Lung (tissue), 12 donors: ENCODE data around the gene VKORC1. TPM values are rescaled to one million over a fixed set of nuclear protein-coding genes. Genes with fewer than 3 reads are reported as not detected.

Source experiments
- ATAC-seq: fragments of 200-7000 bp; cut with Tn5 transposase; one replicate; pipeline ENCODE4 v1.9.1; 2020; ENCODE audit warnings: moderate number of reproducible peaks; ENCODE audit not compliant: insufficient read depth, low FRiP score
- DNase-seq, 3 donors: peaks; one replicate each; pipeline ENCODE4 v3.0.0-alpha.2; 2013 to 2017
- H3K27ac ChIP-seq, 2 donors: one replicate each; pipeline ENCODE4 v1.5.1; 2013; ENCODE audit warnings: mild to moderate bottlenecking in 2 of 2, moderate library complexity in 2 of 2, control low read depth in 1 of 2, inconsistent platforms in 1 of 2, low read depth in 1 of 2, low read length in 1 of 2
- H3K27me3 ChIP-seq, 3 donors: one replicate each; pipeline ENCODE4 v1.5.1; 2013; ENCODE audit warnings: low read length in 2 of 3; ENCODE audit not compliant: control insufficient read depth in 3 of 3, insufficient read depth in 3 of 3
- H3K36me3 ChIP-seq, 4 donors: one replicate each; pipeline ENCODE4 v1.5.1; 2013; ENCODE audit warnings: low read length in 4 of 4, mild to moderate bottlenecking in 1 of 4, moderate library complexity in 1 of 4; ENCODE audit not compliant: control insufficient read depth in 4 of 4, insufficient read depth in 4 of 4
- H3K4me1 ChIP-seq, 5 donors: one replicate each; pipeline ENCODE4 v1.5.1; 2013; ENCODE audit warnings: low read length in 5 of 5, mild to moderate bottlenecking in 2 of 5, moderate library complexity in 1 of 5; ENCODE audit not compliant: control insufficient read depth in 5 of 5, insufficient read depth in 5 of 5
- H3K4me3 ChIP-seq: one replicate; pipeline ENCODE4 v1.5.1; 2013; ENCODE audit warnings: mild to moderate bottlenecking, control low read depth, moderate library complexity
- H3K9ac ChIP-seq, 2 donors: one replicate each; pipeline ENCODE4 v1.5.1; 2013; ENCODE audit warnings: low read length in 2 of 2, control low read depth in 1 of 2; ENCODE audit not compliant: insufficient read depth in 1 of 2
- H3K9me3 ChIP-seq, 4 donors: one replicate each; pipeline ENCODE4 v1.5.1; 2013; ENCODE audit warnings: low read length in 3 of 4, mild to moderate bottlenecking in 1 of 4, moderate library complexity in 1 of 4; ENCODE audit not compliant: control insufficient read depth in 4 of 4, insufficient read depth in 3 of 4
- WGBS, 2 donors: extraction: QIAGEN DNeasy Blood & Tissue Kit; methylation state at CpG; one replicate each; pipeline ENCODE4 v1.1.7; 2013; 5-methylcytosine and 5-hydroxymethylcytosine counted together
- polyA plus RNA-seq, 2 donors: library from polyadenylated mRNA; stranded (reverse); fragments of 200-250 nt; gene quantifications; one replicate each; pipeline ENCODE4 v1.2.1, GENCODE V29; 2013
- total RNA-seq, 2 donors: library from RNA; depleted of rRNA in 1 of 2; stranded (reverse); fragments of >200 nt in 1 of 2; gene quantifications; one replicate each; pipeline ENCODE4 v1.2.1, GENCODE V29; 2014 to 2021
- TF ChIP-seq, protein P1 (sequence below): IDR thresholded peaks from 2 replicates; pipeline ENCODE4 v1.5.1; 2012; ENCODE audit warnings: mild to moderate bottlenecking; ENCODE audit errors: control extremely low read depth, extremely low read depth
- donor health status: control.
- donor health status: control.
- donor health status: Bipolar disorder and iron deficiency.
- donor health status: healthy.
- donor health status: DM: yes; HTN: yes; CAD: no.

The VKORC1 gene
- total and polyA plus RNA-seq, 4 donors: 49.4 to 118 (median 70.5) TPM

DNA sequence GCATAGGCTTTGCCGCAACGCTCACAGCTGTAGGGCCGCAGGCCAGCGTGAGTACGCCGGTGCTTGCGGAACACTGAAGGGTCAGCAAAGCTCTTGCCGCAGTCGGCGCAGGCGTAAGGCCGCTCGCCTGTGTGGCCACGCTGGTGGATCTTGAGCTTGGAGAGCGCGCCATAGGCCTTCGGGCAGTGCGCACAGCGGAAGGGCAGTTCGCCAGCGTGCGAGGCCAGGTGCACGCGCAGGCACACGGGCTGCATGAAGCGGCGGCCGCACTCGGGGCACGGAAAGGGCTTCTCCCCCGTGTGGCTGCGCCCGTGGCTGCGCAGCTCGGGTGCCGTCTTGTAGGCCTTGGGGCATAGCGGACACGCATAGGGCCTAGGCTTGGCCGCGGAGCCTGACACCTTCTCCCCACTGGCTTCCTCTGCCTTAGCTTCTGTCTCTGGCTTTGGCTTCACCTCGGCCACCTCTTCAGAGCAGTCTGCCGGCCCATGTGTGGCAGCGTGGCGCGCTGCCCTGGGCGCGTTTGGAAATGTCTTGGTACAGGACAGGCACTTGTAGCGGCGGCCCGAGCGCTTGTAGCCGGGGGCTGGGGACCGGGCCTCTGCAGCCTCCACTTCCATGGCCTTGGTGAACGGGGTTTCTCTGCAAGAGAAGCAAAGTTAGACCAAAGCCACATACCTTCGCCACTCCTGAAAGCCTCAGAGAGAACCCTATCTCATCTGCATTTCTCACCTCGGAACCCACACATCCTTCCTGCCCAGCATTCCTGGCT is 30.6 kb downstream of the VKORC1 start:
- DNase-seq (no peak), ATAC-seq (no peak)
- Histone ChIP-seq H3K9ac (no peak overlapping the region), H3K36me3 (peaks cover 0 to 24% (median 13%) of the 10 kb centered on the region in 4 donors), H3K4me3 (no peak overlapping the region), H3K27me3 (no peaks in the 10 kb centered on the region), H3K27ac (peak overlapping the region; percentile 60 to 77), H3K4me1 (peaks cover 0 to 13% (median 0%) of the 10 kb centered on the region in 5 donors), H3K9me3 (peaks cover 0 to 4% (median 0%) of the 10 kb centered on the region in 4 donors)
- TF ChIP-seq, protein P1, sequence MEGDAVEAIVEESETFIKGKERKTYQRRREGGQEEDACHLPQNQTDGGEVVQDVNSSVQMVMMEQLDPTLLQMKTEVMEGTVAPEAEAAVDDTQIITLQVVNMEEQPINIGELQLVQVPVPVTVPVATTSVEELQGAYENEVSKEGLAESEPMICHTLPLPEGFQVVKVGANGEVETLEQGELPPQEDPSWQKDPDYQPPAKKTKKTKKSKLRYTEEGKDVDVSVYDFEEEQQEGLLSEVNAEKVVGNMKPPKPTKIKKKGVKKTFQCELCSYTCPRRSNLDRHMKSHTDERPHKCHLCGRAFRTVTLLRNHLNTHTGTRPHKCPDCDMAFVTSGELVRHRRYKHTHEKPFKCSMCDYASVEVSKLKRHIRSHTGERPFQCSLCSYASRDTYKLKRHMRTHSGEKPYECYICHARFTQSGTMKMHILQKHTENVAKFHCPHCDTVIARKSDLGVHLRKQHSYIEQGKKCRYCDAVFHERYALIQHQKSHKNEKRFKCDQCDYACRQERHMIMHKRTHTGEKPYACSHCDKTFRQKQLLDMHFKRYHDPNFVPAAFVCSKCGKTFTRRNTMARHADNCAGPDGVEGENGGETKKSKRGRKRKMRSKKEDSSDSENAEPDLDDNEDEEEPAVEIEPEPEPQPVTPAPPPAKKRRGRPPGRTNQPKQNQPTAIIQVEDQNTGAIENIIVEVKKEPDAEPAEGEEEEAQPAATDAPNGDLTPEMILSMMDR: no peak
- WGBS, 2 donors: 84 to 87% methylated on average over 56 of the region's 56 CpGs

DNA sequence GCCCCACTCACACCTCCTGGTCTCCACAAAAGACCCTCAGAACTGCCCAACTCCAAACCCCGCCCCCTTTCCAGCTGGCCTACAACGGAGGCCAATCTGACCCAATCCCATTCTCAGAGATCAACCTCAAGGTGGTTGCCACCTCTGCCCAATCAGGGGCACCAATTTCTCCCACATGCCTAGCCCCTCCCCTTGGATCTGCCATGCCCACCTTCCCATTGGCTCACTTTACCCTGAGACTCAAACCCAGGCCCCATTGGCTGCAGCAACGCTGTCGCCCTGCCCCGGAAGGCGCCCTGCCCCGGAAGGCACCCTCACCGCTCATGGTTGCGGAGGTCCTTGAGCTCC is 31.1 kb downstream of the VKORC1 start:
- ATAC-seq (no peak), DNase-seq (no peak)
- Histone ChIP-seq H3K36me3 (peaks cover 0 to 24% (median 13%) of the 10 kb centered on the region in 4 donors), H3K27me3 (no peaks in the 10 kb centered on the region), H3K4me1 (peaks cover 0 to 13% (median 0%) of the 10 kb centered on the region in 5 donors), H3K9ac (no peak overlapping the region), H3K4me3 (no peak overlapping the region), H3K27ac (no peak overlapping the region), H3K9me3 (peaks cover 0 to 4% (median 0%) of the 10 kb centered on the region in 4 donors)
- 96 to 97% methylated on average over 9 of the region's 9 CpGs for whole genome bisulfite sequencing, 2 donors
- TF ChIP-seq, protein P1: no peak

DNA sequence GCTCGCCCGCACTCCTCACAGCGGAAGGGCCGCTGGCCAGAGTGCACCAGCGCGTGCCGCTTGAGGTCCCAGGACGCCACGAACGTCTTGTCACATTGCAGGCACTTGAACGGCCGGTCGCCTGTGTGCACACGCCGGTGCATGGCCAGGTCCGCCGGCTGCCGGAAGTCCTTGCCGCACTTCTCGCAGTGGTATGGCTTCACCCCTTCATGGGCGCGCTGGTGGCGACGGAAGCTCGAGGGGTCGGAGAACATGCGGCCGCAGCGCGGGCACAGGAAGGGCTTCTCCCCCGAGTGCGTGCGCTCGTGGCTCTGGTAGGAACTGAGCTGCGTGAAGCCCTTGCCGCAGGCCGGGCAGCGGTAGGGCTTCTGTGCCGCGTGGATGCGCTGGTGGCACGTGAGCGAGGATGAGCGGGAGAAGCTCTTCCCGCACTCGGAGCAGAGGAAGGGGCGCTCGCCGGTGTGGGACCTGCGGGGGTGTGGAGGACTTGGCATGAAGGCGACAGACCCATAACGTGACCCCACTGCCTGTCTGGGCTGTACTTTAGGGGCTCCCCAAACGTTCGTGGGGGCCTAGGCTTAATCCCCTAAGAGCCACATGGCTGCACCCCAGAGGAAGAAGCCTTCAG is 32.7 kb downstream of the VKORC1 start:
- Histone ChIP-seq H3K9ac (no peak overlapping the region), H3K36me3 (peaks cover 0 to 25% (median 13%) of the 10 kb centered on the region in 4 donors), H3K4me1 (peaks cover 0 to 13% (median 0%) of the 10 kb centered on the region in 5 donors), H3K9me3 (peaks cover 0 to 4% (median 0%) of the 10 kb centered on the region in 4 donors), H3K27ac (no peak overlapping the region), H3K27me3 (no peaks in the 10 kb centered on the region), H3K4me3 (no peak overlapping the region)
- ATAC-seq (no peak), DNase-seq (no peak)
- TF ChIP-seq, protein P1: no peak
- 97 to 98% methylated on average over 54 of the region's 54 CpGs for WGBS, 2 donors
